SK-N-SH treated with all-trans-retinoic acid at 6 μM for 48 hours (cell line): Measurements from ENCODE around the gene ANO9.
"Not testable (repeated sequence)": the region's sequence is repeated elsewhere in the genome, so short reads cannot be mapped to it uniquely, and the experiment has no call there.

Source experiments
- ATAC-seq: fragments of 200-7000 bp; cut with Tn5 transposase; 3 replicates; pipeline ENCODE4 v1.9.1; 2020; ENCODE audit warnings: mild to moderate bottlenecking, moderate library complexity
- ARNTL ChIP-seq: fragments of 450-650 bp; formaldehyde crosslinking; IDR thresholded peaks from 2 replicates; pipeline ENCODE4 v1.5.0; 2020; ENCODE audit warnings: low read depth, mild to moderate bottlenecking, moderate library complexity, borderline replicate concordance
- BACH2 ChIP-seq: fragments of 250-450 bp; sonication (Bioruptor Pico); IDR thresholded peaks from 2 replicates; pipeline ENCODE4 v1.9.0; 2021; ENCODE audit warnings: mild to moderate bottlenecking, borderline replicate concordance
- CREB5 ChIP-seq: fragments of 250-450 bp; sonication (Bioruptor Pico); IDR thresholded peaks from 2 replicates; pipeline ENCODE4 v1.5.1; 2020; ENCODE audit warnings: low read depth, mild to moderate bottlenecking, moderate library complexity
- CSRNP3 ChIP-seq: fragments of 250-450 bp; sonication (Bioruptor Pico); IDR thresholded peaks from 2 replicates; pipeline ENCODE4 v1.5.1; 2021; ENCODE audit warnings: mild to moderate bottlenecking, moderate library complexity
- ESRRG ChIP-seq: fragments of 250-450 bp; sonication (Bioruptor Pico); IDR thresholded peaks from 2 replicates; pipeline ENCODE4 v1.6.1; 2021; ENCODE audit warnings: mild to moderate bottlenecking
- GLIS3 ChIP-seq: fragments of 250-450 bp; sonication (Bioruptor Pico); IDR thresholded peaks from 2 replicates; pipeline ENCODE4 v1.5.0; 2020; ENCODE audit warnings: mild to moderate bottlenecking, moderate library complexity
- ISL1 ChIP-seq: fragments of 250-450 bp; sonication (Bioruptor Pico); IDR thresholded peaks from 2 replicates; pipeline ENCODE4 v2.1.2; 2022; ENCODE audit warnings: mild to moderate bottlenecking, moderate library complexity
- OSR1 ChIP-seq: fragments of 250-450 bp; sonication (Bioruptor Pico); IDR thresholded peaks from 2 replicates; pipeline ENCODE4 v1.8.0; 2022; ENCODE audit warnings: moderate library complexity, mild to moderate bottlenecking, inconsistent platforms
- POU6F1 ChIP-seq: fragments of 250-450 bp; sonication (Bioruptor Pico); IDR thresholded peaks from 2 replicates; pipeline ENCODE4 v1.8.0; 2021; ENCODE audit warnings: low read depth, mild to moderate bottlenecking, moderate library complexity, borderline replicate concordance
- PPARA ChIP-seq: fragments of 250-450 bp; sonication (Bioruptor Pico); IDR thresholded peaks from 2 replicates; pipeline ENCODE4 v1.5.0; 2020; ENCODE audit warnings: mild to moderate bottlenecking, borderline replicate concordance
- RARB ChIP-seq: fragments of 250-450 bp; sonication (Bioruptor Pico); IDR thresholded peaks from 2 replicates; pipeline ENCODE4 v1.8.0; 2021; ENCODE audit warnings: mild to moderate bottlenecking, moderate library complexity
- TCF4 ChIP-seq: fragments of 250-450 bp; sonication (Bioruptor Pico); IDR thresholded peaks from 2 replicates; pipeline ENCODE4 v1.8.0; 2021; ENCODE audit warnings: mild to moderate bottlenecking, moderate library complexity, borderline replicate concordance
- TOX ChIP-seq: fragments of 250-450 bp; sonication (Bioruptor Pico); IDR thresholded peaks from 2 replicates; pipeline ENCODE4 v1.8.0; 2021; ENCODE audit warnings: mild to moderate bottlenecking, moderate library complexity, borderline replicate concordance
- TSHZ2 ChIP-seq: fragments of 250-450 bp; sonication (Bioruptor Pico); IDR thresholded peaks from 2 replicates; pipeline ENCODE4 v1.5.0; 2020; ENCODE audit warnings: mild to moderate bottlenecking, moderate library complexity
- ZC3H10 ChIP-seq: fragments of 250-450 bp; sonication (Bioruptor Pico); IDR thresholded peaks from 2 replicates; pipeline ENCODE4 v1.5.1; 2021; ENCODE audit warnings: mild to moderate bottlenecking, moderate library complexity
- ZFP3 ChIP-seq: fragments of 250-450 bp; sonication (Bioruptor Pico); IDR thresholded peaks from 2 replicates; pipeline ENCODE4 v1.5.0; 2020; ENCODE audit warnings: mild to moderate bottlenecking, moderate library complexity
- ZFP30 ChIP-seq: fragments of 450-650 bp; formaldehyde crosslinking; IDR thresholded peaks from 2 replicates; pipeline ENCODE4 v1.5.0; 2022; ENCODE audit warnings: mild to moderate bottlenecking, moderate library complexity
- ZNF70 ChIP-seq: fragments of 450-650 bp; formaldehyde crosslinking; IDR thresholded peaks from 2 replicates; pipeline ENCODE4 v1.5.0; 2020; ENCODE audit warnings: mild to moderate bottlenecking, moderate library complexity
- ZNF8 ChIP-seq: fragments of 450-650 bp; formaldehyde crosslinking; IDR thresholded peaks from 2 replicates; pipeline ENCODE4 v1.5.0; 2020; ENCODE audit warnings: mild to moderate bottlenecking, moderate library complexity
- TF ChIP-seq, protein P1 (sequence below): fragments of 250-450 bp; sonication (Bioruptor Pico); IDR thresholded peaks from 2 replicates; pipeline ENCODE4 v1.8.0; 2020; ENCODE audit warnings: mild to moderate bottlenecking, moderate library complexity, borderline replicate concordance

ANO9 gene

GRCh38 chr11:425301-425700, 16.5 kb downstream of the ANO9 start:
- no peak for ATAC-seq
- TF ChIP-seq ZNF70 (CRISPR knock-in tag): no peak
- TF ChIP-seq POU6F1 (CRISPR knock-in tag): no peak
- no peak for TF ChIP-seq RARB (CRISPR knock-in tag)
- no peak for TF ChIP-seq GLIS3
- TF ChIP-seq ZFP3: no peak

GRCh38 chr11:424766-425165, 17.0 kb downstream of the ANO9 start:
- not testable (repeated sequence) for ATAC-seq

DNA sequence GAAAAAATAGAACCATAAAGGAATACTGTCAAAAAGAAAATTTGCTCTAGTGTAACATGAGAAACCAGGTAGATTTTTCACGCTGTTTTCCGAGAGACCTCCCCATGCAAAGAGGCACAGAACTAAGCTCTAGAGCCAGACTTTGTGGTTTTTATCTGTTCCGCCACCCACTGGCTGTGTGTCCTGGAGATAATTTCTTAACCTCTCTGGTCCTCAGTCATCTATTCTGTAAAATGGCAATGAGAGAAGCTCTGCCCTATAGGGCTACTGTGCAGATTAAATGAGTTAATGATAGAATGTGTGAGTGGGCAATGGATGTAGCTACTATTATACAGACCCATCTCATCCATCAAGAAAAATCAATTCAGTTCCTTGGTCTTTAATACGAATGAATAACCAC, 17.6 kb downstream of the ANO9 start:
- TF ChIP-seq ZNF8 (CRISPR knock-in tag) (no peak), RARB (CRISPR knock-in tag) (no peak), TSHZ2 (CRISPR knock-in tag) (no peak), BACH2 (CRISPR knock-in tag) (no peak), CSRNP3 (CRISPR knock-in tag) (no peak), ZFP3 (no peak), ARNTL (CRISPR knock-in tag) (no peak), ISL1 (no peak), PPARA (CRISPR knock-in tag) (no peak)
- TF ChIP-seq, all 23 proteins: peak for 0
- no peak for ATAC-seq

GRCh38 chr11:422249-422656, 19.6 kb downstream of the ANO9 start:
- no peak for TF ChIP-seq ESRRG
- TF ChIP-seq BACH2 (CRISPR knock-in tag): no peak
- no peak for TF ChIP-seq RARB (CRISPR knock-in tag)
- TF ChIP-seq GLIS3: no peak
- TF ChIP-seq CSRNP3 (CRISPR knock-in tag): no peak
- no peak for TF ChIP-seq POU6F1 (CRISPR knock-in tag)
- ATAC-seq: no peak

GRCh38 chr11:420911-421321, 20.9 kb downstream of the ANO9 start:
- ATAC-seq: no peak
- TF ChIP-seq ZNF70 (CRISPR knock-in tag) (no peak), ZFP3 (no peak), OSR1 (CRISPR knock-in tag) (no peak), ESRRG (no peak), ZFP30 (CRISPR knock-in tag) (no peak), ISL1 (no peak), CREB5 (CRISPR knock-in tag) (no peak), ZC3H10 (no peak), CSRNP3 (CRISPR knock-in tag) (no peak), TOX (CRISPR knock-in tag) (no peak), BACH2 (CRISPR knock-in tag) (no peak), RARB (CRISPR knock-in tag) (no peak), PPARA (CRISPR knock-in tag) (no peak), ZNF8 (CRISPR knock-in tag) (no peak), TCF4 (CRISPR knock-in tag) (no peak)
- TF ChIP-seq, protein P1, sequence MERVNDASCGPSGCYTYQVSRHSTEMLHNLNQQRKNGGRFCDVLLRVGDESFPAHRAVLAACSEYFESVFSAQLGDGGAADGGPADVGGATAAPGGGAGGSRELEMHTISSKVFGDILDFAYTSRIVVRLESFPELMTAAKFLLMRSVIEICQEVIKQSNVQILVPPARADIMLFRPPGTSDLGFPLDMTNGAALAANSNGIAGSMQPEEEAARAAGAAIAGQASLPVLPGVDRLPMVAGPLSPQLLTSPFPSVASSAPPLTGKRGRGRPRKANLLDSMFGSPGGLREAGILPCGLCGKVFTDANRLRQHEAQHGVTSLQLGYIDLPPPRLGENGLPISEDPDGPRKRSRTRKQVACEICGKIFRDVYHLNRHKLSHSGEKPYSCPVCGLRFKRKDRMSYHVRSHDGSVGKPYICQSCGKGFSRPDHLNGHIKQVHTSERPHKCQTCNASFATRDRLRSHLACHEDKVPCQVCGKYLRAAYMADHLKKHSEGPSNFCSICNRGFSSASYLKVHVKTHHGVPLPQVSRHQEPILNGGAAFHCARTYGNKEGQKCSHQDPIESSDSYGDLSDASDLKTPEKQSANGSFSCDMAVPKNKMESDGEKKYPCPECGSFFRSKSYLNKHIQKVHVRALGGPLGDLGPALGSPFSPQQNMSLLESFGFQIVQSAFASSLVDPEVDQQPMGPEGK (CRISPR knock-in tag): no peak
